Right cardiac atrium (tissue), 5 donors: ENCODE results near the gene EIF3CL. TPM values are rescaled to one million over a fixed set of nuclear protein-coding genes. Genes with fewer than 3 reads are reported as not detected.
A peak's percentile ranks its signal among the peaks of the same experiment; 100 is the strongest.
"Not testable (repeated sequence)": the region's sequence is repeated elsewhere in the genome, so short reads cannot be mapped to it uniquely, and the experiment has no call there.

Experiments used
- ATAC-seq, 2 donors: fragments of 200-7000 bp; cut with Tn5 transposase; one replicate each; pipeline versions ENCODE4 v1.8.0 to v1.9.1; 2020; ENCODE audit warnings: moderate library complexity in 2 of 2, mild to moderate bottlenecking in 1 of 2
- DNase-seq, 3 donors: peaks; one replicate each; pipeline ENCODE4 v3.0.0-alpha.2; 2020
- H3K27ac ChIP-seq: one replicate; pipeline ENCODE4 v1.5.1; 2013; ENCODE audit warnings: mild to moderate bottlenecking, low read length, control low read depth, moderate library complexity
- H3K27me3 ChIP-seq: one replicate; pipeline ENCODE4 v1.6.1; 2013; ENCODE audit not compliant: control insufficient read depth, insufficient read depth
- H3K4me1 ChIP-seq: one replicate; pipeline ENCODE4 v1.6.1; 2013; ENCODE audit warnings: low read length; ENCODE audit not compliant: control insufficient read depth, insufficient read depth
- H3K4me3 ChIP-seq: one replicate; pipeline ENCODE4 v1.5.1; 2013; ENCODE audit warnings: low read length, control low read depth
- H3K9me3 ChIP-seq: one replicate; pipeline ENCODE4 v1.6.1; 2013; ENCODE audit warnings: low read length; ENCODE audit not compliant: control insufficient read depth
- WGBS: extraction: QIAGEN DNeasy Blood & Tissue Kit; methylation state at CpG from one replicate; pipeline ENCODE4 v1.1.7; 2013; 5-methylcytosine and 5-hydroxymethylcytosine counted together
- intact Hi-C, 4 donors: fragments of 100-400 bp; cut with DNase I; formaldehyde crosslinking; loops; one replicate each; pipeline versions ENCODE4 v1.11.0 to v1.14.0; 2022 to 2023
- long read RNA-seq, 4 donors: library from polyadenylated mRNA; unstranded; transcript quantifications; one replicate each; pipeline ENCODE4 v2.0.0, GENCODE V29; 2020 to 2021
- polyA plus RNA-seq: library from polyadenylated mRNA; stranded (reverse); fragments of 200-250 nt; gene quantifications from one replicate; pipeline ENCODE4 v1.2.3, GENCODE V29; 2013
- total RNA-seq, 4 donors: library from RNA; stranded (reverse); fragmentation: NEBNext Ultra II Directional; extraction: Animal tissue kit (Norgen Biotek cat#: 25700); gene quantifications; one replicate each; pipeline ENCODE4 v1.2.1, GENCODE V29; 2021
- donor health status: healthy with polysubstance abuse.
- donor health status: DM: no; HTN: yes; CAD: no.
- donor health status: DM: no; HTN: no; CAD: no.
- donor health status: DM: no; HTN: yes; CAD: no; lungs with severe emphysema.
- donor health status: DM: yes; HTN: yes; CAD: no.

Gene EIF3CL
- total RNA-seq = 10 to 100 TPM; 17.4 to 54.2 (median 28.0) TPM
- polyA plus RNA-seq = 43.7 TPM
- long read RNA-seq, donor 1, transcript EIF3CL-201 (21 exons, 3,085 nt) = major isoform, 12 of 48 reads
- long read RNA-seq, donor 1, partial matches to known transcripts = 34 of 48 reads
- long read RNA-seq, donor 1, other reads (novel, unspliced or antisense) = 2 of 48 reads
- long read RNA-seq, donor 2, transcript EIF3CL-201 (21 exons, 3,085 nt) = major isoform, 6 of 26 reads
- long read RNA-seq, donor 2, partial matches to known transcripts = 18 of 26 reads
- long read RNA-seq, donor 2, other reads (novel, unspliced or antisense) = 2 of 26 reads
- long read RNA-seq, donor 3, transcript EIF3CL-201 (21 exons, 3,085 nt) = major isoform, 28 of 95 reads
- long read RNA-seq, donor 3, partial matches to known transcripts = 50 of 95 reads
- long read RNA-seq, donor 3, other reads (novel, unspliced or antisense) = 15 of 95 reads
- long read RNA-seq, donor 4, partial matches to known transcripts = 17 of 18 reads
- long read RNA-seq, donor 4, other reads (novel, unspliced or antisense) = 1 of 18 reads

- H3K9me3 ChIP-seq, H3K27me3 ChIP-seq, H3K4me1 ChIP-seq, intact Hi-C loops, DNase-seq, H3K27ac ChIP-seq: not testable (repeated sequence)
- peak; percentile 100 for ATAC-seq
- WGBS = no CpG with 5 or more reads among the region's 66 CpGs
- peak within 1 kb of the TSS; percentile 28 for H3K4me3 ChIP-seq
Observed at GRCh38 chr16:28403220-28404072, at the start of gene EIF3CL. Gene EIF3CL (minus strand): TSS chr16:28403841. CDS start chr16:28403618, 223 bp downstream.

GRCh38 chr16:28447081-28447480, 43.4 kb upstream of the EIF3CL start:
- H3K4me3 ChIP-seq, DNase-seq, H3K27me3 ChIP-seq, H3K9me3 ChIP-seq, intact Hi-C loops, H3K4me1 ChIP-seq, H3K27ac ChIP-seq, ATAC-seq: not testable (repeated sequence)
- no CpG with 5 or more reads among the region's 6 CpGs for WGBS

- DNase-seq, H3K4me1 ChIP-seq, H3K9me3 ChIP-seq, intact Hi-C loops, H3K27ac ChIP-seq, H3K4me3 ChIP-seq, ATAC-seq, H3K27me3 ChIP-seq: not testable (repeated sequence)
- no CpG with 5 or more reads among the region's 4 CpGs for WGBS
Observed at GRCh38 chr16:28446388-28446787, 42.7 kb upstream of the EIF3CL start.

- H3K4me3 ChIP-seq, H3K9me3 ChIP-seq, H3K27me3 ChIP-seq, H3K27ac ChIP-seq, intact Hi-C loops, H3K4me1 ChIP-seq, ATAC-seq: not testable (repeated sequence)
- 74% methylated on average over 3 of the region's 6 CpGs for WGBS
- DNase-seq = peak in 1 of 3 donors; percentile 10
Observed at GRCh38 chr16:28443943-28444342, 40.3 kb upstream of the EIF3CL start.

GRCh38 chr16:28438899-28439298, 35.3 kb upstream of the EIF3CL start:
- ATAC-seq, H3K27ac ChIP-seq, H3K9me3 ChIP-seq, H3K4me3 ChIP-seq, intact Hi-C loops, H3K27me3 ChIP-seq, H3K4me1 ChIP-seq: not testable (repeated sequence)
- 78% methylated on average over 3 of the region's 6 CpGs for WGBS
- DNase-seq = peak in 2 of 3 donors; percentile 10 to 13

GRCh38 chr16:28435340-28435739, 31.7 kb upstream of the EIF3CL start:
- 98% methylated on average over 18 of the region's 29 CpGs for WGBS

GRCh38 chr16:28426060-28426680, 22.5 kb upstream of the EIF3CL start:
- DNase-seq, H3K27ac ChIP-seq, H3K4me1 ChIP-seq, H3K4me3 ChIP-seq, H3K9me3 ChIP-seq, H3K27me3 ChIP-seq, intact Hi-C loops: not testable (repeated sequence)
- WGBS = 83% methylated on average over 1 of the region's 10 CpGs
- ATAC-seq = peak; percentile 97 to 99

More at GRCh38 chr16:28435340-28435739, 31.7 kb upstream of the EIF3CL start:
- H3K4me3 ChIP-seq, H3K4me1 ChIP-seq, ATAC-seq, H3K9me3 ChIP-seq, H3K27me3 ChIP-seq, intact Hi-C loops, H3K27ac ChIP-seq: not testable (repeated sequence)
- peak in 1 of 3 donors; percentile 18 for DNase-seq

GRCh38 chr16:28421071-28421750, 17.6 kb upstream of the EIF3CL start:
- H3K9me3 ChIP-seq, DNase-seq, H3K4me3 ChIP-seq, H3K4me1 ChIP-seq, intact Hi-C loops, H3K27me3 ChIP-seq, H3K27ac ChIP-seq: not testable (repeated sequence)
- no CpG with 5 or more reads among the region's 11 CpGs for WGBS
- ATAC-seq = peak; percentile 45 to 76

GRCh38 chr16:28417033-28417432, 13.4 kb upstream of the EIF3CL start:
- H3K4me3 ChIP-seq, ATAC-seq, intact Hi-C loops, H3K27me3 ChIP-seq, H3K9me3 ChIP-seq, H3K27ac ChIP-seq, H3K4me1 ChIP-seq: not testable (repeated sequence)
- WGBS = 98% methylated on average over 18 of the region's 30 CpGs
- DNase-seq = peak in 1 of 3 donors; percentile 23

- intact Hi-C loops, H3K4me3 ChIP-seq, H3K9me3 ChIP-seq, H3K27ac ChIP-seq, ATAC-seq, H3K4me1 ChIP-seq, H3K27me3 ChIP-seq: not testable (repeated sequence)
- peak in 1 of 3 donors; percentile 6 for DNase-seq
- WGBS = 89% methylated on average over 14 of the region's 18 CpGs
Observed at GRCh38 chr16:28414530-28414929, 10.9 kb upstream of the EIF3CL start.
